ENCODE results near the gene WDR20. TPM values are rescaled to one million over a fixed set of nuclear protein-coding genes. Genes with fewer than 3 reads are reported as not detected.

Gene WDR20
- total RNA-seq, 1 donor, result 15.6 TPM

DNA sequence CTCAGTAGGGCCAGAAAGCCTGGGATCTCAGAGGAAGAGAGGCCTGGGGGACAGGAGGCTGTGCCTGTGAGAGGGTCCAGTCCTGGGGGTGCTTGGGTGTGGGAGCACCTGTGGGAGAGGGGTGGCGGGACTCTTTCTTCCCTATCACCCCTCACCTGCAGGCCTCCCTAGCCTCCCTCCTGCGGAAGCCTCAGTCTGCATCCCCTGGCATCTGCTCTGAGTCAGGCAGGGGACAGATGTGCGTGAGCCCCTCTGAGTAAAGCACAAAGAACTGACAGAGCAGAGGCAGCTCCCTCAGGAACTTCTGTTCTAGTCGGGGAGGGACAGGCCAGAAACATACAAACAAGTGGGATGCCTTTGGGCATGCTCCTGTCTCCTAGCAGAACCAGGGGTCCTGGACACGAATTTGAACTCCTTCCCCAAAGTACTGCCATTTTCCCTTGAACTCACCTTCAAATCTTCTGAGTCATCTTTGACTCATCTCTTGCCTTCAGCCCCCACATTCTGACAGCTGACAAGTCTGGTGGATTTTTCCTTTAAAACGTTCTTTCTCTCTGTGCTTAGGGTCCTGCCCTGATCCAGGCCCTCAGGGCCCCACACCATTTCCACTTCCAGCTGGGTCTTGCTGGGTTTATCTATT is 44.3 kb upstream of the WDR20 start:
- Histone ChIP-seq H3K9me3 (ENCODE audit: low read depth, low read length) (no peaks in the 10 kb centered on the region), H2AFZ (ENCODE audit: low read length) (no peak overlapping the region), H3K36me3 (ENCODE audit: insufficient read depth, low read length) (no peaks in the 10 kb centered on the region), H3K4me3 (ENCODE audit: insufficient read depth, low read length) (no peak overlapping the region), H3K4me2 (ENCODE audit: insufficient read depth, low read length) (no peak overlapping the region), H3K4me1 (ENCODE audit: insufficient read depth, low read length) (peaks cover 12% of the 10 kb centered on the region), H3K79me2 (ENCODE audit: insufficient read depth, low read length) (no peaks in the 10 kb centered on the region), H3K27me3 (ENCODE audit: insufficient read depth, low read length) (no peaks in the 10 kb centered on the region), H4K20me1 (ENCODE audit: insufficient read depth, low read length) (no peaks in the 10 kb centered on the region), H3K27ac (ENCODE audit: low read depth, low read length) (no peak overlapping the region)
- peak; percentile 55 for DNase-seq (ENCODE audit: insufficient read length, low spot score, missing footprints)
- no peak for TF ChIP-seq CTCF (IDR thresholded peaks at IDR 0.05; ENCODE audit: extremely low read depth, low read depth, low read length)

- Histone ChIP-seq H3K9me3 (ENCODE audit: low read depth, low read length) (no peaks in the 10 kb centered on the region), H3K36me3 (ENCODE audit: insufficient read depth, low read length) (no peaks in the 10 kb centered on the region), H2AFZ (ENCODE audit: low read length) (no peak overlapping the region), H3K4me2 (ENCODE audit: insufficient read depth, low read length) (peak overlapping the region; percentile 59), H3K27me3 (ENCODE audit: insufficient read depth, low read length) (no peaks in the 10 kb centered on the region), H3K4me1 (ENCODE audit: insufficient read depth, low read length) (peaks cover 12% of the 10 kb centered on the region), H3K4me3 (ENCODE audit: insufficient read depth, low read length) (peak overlapping the region; percentile 22), H3K79me2 (ENCODE audit: insufficient read depth, low read length) (no peaks in the 10 kb centered on the region), H3K27ac (ENCODE audit: low read depth, low read length) (no peak overlapping the region), H4K20me1 (ENCODE audit: insufficient read depth, low read length) (no peaks in the 10 kb centered on the region)
- TF ChIP-seq CTCF (IDR thresholded peaks at IDR 0.05; ENCODE audit: extremely low read depth, low read depth, low read length), result no peak
- peak; percentile 86 for DNase-seq (ENCODE audit: insufficient read length, low spot score, missing footprints)
Measured at GRCh38 chr14:102095871-102096568, 43.7 kb upstream of the WDR20 start.

GRCh38 chr14:102096569-102097188 is 43.0 kb upstream of the WDR20 start:
- H3K4me3 ChIP-seq (ENCODE audit: insufficient read depth, low read length), result peak overlapping the region; percentile 22
- TF ChIP-seq CTCF (IDR thresholded peaks at IDR 0.05; ENCODE audit: extremely low read depth, low read depth, low read length), result peak; percentile 89
- H3K27ac ChIP-seq (ENCODE audit: low read depth, low read length), result no peak overlapping the region
- H3K79me2 ChIP-seq (ENCODE audit: insufficient read depth, low read length), result no peaks in the 10 kb centered on the region
- peak; percentile 94 for DNase-seq (ENCODE audit: insufficient read length, low spot score, missing footprints)
- no peaks in the 10 kb centered on the region for H4K20me1 ChIP-seq (ENCODE audit: insufficient read depth, low read length)
- H3K27me3 ChIP-seq (ENCODE audit: insufficient read depth, low read length), result no peaks in the 10 kb centered on the region
- H2AFZ ChIP-seq (ENCODE audit: low read length), result no peak overlapping the region
- H3K4me2 ChIP-seq (ENCODE audit: insufficient read depth, low read length), result peak overlapping the region; percentile 59
- H3K4me1 ChIP-seq (ENCODE audit: insufficient read depth, low read length), result peaks cover 12% of the 10 kb centered on the region
- no peaks in the 10 kb centered on the region for H3K36me3 ChIP-seq (ENCODE audit: insufficient read depth, low read length)
- no peaks in the 10 kb centered on the region for H3K9me3 ChIP-seq (ENCODE audit: low read depth, low read length)

Data from osteoblast (primary cell).